Stimulated activated CD4-positive, alpha-beta T cell treated with anti-CD3 and anti-CD28 coated beads, Interleukin-12 subunit alpha, Interleukin-12 subunit beta, amount 100 ng/mL, for 48 hours (primary cell): Measurements from ENCODE around the gene AADACL4.
"Not testable (repeated sequence)": the region's sequence is repeated elsewhere in the genome, so short reads cannot be mapped to it uniquely, and the experiment has no call there.

Source experiments
- DNase-seq, 3 donors: peaks; one replicate each; pipeline ENCODE4 v3.0.0-alpha.2; 2020; ENCODE audit warnings: low read depth in 2 of 3, low spot score in 1 of 3

The AADACL4 gene

GRCh38 chr1:12709696-12710095 lies 65.8 kb downstream of the AADACL4 start:
- no peak for DNase-seq

- no peak for DNase-seq
These were observed 67.7 kb downstream of the AADACL4 start for GRCh38 chr1:12711536-12711935.

GRCh38 chr1:12712076-12712475 lies 68.2 kb downstream of the AADACL4 start:
- no peak for DNase-seq

GRCh38 chr1:12712929-12713328 lies 69.0 kb downstream of the AADACL4 start:
- DNase-seq = no peak

GRCh38 chr1:12713651-12714050 lies 69.8 kb downstream of the AADACL4 start:
- DNase-seq = not testable (repeated sequence)

- DNase-seq = no peak
These were observed 71.0 kb downstream of the AADACL4 start for GRCh38 chr1:12714710-12715475.

GRCh38 chr1:12715896-12716437 lies 72.1 kb downstream of the AADACL4 start, which contains the start of gene AADACL3:
TSS of gene AADACL3 (plus strand) at chr1:12716110. CDS start at chr1:12716177, 67 bp downstream.
- DNase-seq = no peak
